HUDEP-2 (cell line): Measurements from ENCODE around the gene PRKCH.

Experiments used
- DNase-seq, 76 experiments: peaks; one replicate each; lab custom pipeline; 2025; ENCODE audit not compliant: unreplicated experiment in 76 of 76; lab: John Stamatoyannopoulos, UW

PRKCH gene

GRCh38 chr14:61573321-61573720 lies 251.9 kb downstream of the PRKCH start:
- no peak for DNase-seq

GRCh38 chr14:61573748-61574513 lies 252.6 kb downstream of the PRKCH start:
- no peak for DNase-seq

- no peak for DNase-seq
Observed at GRCh38 chr14:61574514-61574807, 253.1 kb downstream of the PRKCH start.

GRCh38 chr14:61575126-61575525 lies 253.7 kb downstream of the PRKCH start:
- no peak for DNase-seq

GRCh38 chr14:61575551-61576150 lies 254.3 kb downstream of the PRKCH start:
- DNase-seq, result no peak

- no peak for DNase-seq
Observed at GRCh38 chr14:61577506-61577931, 256.1 kb downstream of the PRKCH start.

GRCh38 chr14:61578745-61579144 lies 257.4 kb downstream of the PRKCH start:
- no peak for DNase-seq

GRCh38 chr14:61581340-61581739 lies 260.0 kb downstream of the PRKCH start:
- DNase-seq, result no peak

- no peak for DNase-seq
Observed at GRCh38 chr14:61581955-61582615, 260.7 kb downstream of the PRKCH start.

GRCh38 chr14:61582815-61583214 lies 261.4 kb downstream of the PRKCH start:
- no peak for DNase-seq

GRCh38 chr14:61584331-61584741 lies 263.0 kb downstream of the PRKCH start:
- DNase-seq, result no peak

- no peak for DNase-seq
Observed at GRCh38 chr14:61585598-61586543, 264.5 kb downstream of the PRKCH start.

GRCh38 chr14:61586544-61587055 lies 265.2 kb downstream of the PRKCH start:
- no peak for DNase-seq

GRCh38 chr14:61587081-61587713 lies 265.8 kb downstream of the PRKCH start:
- no peak for DNase-seq

- no peak for DNase-seq
Observed at GRCh38 chr14:61588419-61588901, 267.1 kb downstream of the PRKCH start.

- DNase-seq, result no peak
Observed at GRCh38 chr14:61589691-61590581, 268.6 kb downstream of the PRKCH start.

- no peak for DNase-seq
Observed at GRCh38 chr14:61591862-61592261, 270.5 kb downstream of the PRKCH start.

- no peak for DNase-seq
Observed at GRCh38 chr14:61593330-61593729, 272.0 kb downstream of the PRKCH start.

- DNase-seq, result no peak
Observed at GRCh38 chr14:61596990-61597389, 275.6 kb downstream of the PRKCH start.
